Activated gamma-delta T cell (primary cell): Measurements from ENCODE around the gene ASIC4.

Experiments
- DNase-seq: peaks from one replicate; lab custom pipeline; 2025; lab: John Stamatoyannopoulos, UW

The ASIC4 gene

DNA sequence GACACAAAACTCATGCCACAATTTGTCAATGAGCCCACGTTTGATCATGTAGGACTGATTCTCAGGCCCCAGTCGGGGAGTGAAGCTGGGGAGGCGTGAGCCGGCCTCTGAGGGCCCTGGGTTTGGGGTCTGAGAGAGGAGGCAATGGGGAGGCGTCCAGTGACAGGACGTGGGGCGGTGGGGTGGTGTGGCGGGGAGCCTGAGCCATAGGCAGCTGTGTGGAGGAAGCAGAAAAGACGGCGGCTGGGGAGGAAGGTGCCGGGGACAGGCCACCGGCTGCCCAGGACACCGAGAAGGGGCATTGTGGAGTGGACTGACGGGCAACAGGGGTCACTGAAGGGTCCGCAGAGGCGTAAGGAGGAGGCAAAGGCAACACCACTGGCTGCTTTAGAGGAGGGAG lies 22.1 kb downstream of the ASIC4 start:
- DNase-seq: no peak

DNA sequence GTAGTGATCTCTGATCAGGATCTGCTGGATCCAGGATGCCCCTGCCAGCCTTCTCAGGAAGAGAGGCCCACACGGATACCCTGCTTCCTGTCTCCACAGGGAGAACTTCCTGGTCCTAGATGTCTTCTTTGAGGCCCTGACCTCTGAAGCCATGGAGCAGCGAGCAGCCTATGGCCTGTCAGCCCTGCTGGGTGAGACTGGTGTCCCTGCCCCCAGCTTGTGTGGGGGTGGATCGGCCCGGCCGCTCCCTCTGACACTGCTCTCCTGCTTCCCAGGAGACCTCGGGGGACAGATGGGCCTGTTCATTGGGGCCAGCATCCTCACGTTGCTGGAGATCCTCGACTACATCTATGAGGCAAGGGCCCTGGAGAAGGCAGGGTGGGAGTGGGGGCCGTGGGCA lies 22.7 kb downstream of the ASIC4 start:
- no peak for DNase-seq

DNA sequence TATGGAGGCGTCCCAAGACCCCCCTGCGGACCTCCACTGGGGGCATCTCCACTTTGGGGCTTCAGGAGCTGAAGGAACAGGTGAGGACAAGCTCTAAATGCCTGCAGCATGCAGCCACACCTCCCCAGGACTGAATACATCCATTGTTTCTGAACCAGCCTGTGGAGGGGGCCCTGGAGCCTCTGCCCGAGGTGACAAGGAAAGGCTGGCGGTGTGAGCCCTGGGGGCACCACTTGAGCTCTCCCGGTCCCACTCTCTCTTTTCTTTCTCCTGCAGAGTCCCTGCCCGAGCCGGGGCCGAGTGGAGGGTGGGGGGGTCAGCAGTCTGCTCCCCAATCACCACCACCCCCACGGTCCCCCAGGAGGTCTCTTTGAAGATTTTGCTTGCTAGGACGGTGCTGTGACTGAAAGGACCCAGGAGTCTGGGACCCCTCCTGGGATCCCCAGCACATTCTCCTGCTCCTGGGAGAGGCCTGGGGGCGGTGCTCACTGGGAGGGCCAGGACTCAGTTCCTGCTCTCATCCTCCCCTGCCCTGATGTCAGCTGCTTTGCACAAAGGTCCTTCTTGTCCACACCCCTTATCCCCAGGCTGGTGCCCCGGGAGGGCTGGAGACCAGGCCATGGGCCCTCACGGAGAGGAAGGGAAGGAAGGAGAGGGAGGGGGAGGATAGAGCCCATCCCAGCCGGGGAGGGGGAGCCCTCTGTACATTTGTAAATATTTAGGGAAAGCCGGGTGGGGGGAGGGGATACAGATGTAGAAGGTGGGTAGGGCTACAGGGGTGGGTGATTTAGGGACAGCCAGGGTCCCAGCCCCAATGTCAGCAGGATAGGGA lies 23.6 kb downstream of the ASIC4 start:
- no peak for DNase-seq

DNA sequence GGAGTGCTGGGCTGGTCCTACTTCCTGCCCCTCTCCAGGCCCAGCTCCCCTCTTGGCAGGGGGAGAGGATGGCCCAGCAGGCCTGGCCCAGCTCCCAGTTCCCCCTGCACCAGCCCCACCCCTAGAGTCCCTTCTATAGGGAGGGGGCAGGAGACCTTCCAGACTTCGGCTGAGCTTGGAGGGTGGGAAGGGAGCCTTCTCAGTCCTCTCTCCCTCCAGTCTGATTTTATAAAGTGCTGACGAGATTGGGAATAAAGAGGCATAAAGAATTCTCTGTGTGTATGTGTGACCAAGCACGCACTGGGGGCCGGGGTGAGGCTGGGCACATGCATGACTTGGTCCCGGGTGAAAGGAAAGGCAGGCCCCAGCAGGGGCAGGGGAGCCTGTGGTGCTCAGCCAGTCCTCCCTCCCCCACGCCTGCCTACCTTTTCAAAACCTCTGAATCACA lies 24.2 kb downstream of the ASIC4 start:
- DNase-seq: no peak

DNA sequence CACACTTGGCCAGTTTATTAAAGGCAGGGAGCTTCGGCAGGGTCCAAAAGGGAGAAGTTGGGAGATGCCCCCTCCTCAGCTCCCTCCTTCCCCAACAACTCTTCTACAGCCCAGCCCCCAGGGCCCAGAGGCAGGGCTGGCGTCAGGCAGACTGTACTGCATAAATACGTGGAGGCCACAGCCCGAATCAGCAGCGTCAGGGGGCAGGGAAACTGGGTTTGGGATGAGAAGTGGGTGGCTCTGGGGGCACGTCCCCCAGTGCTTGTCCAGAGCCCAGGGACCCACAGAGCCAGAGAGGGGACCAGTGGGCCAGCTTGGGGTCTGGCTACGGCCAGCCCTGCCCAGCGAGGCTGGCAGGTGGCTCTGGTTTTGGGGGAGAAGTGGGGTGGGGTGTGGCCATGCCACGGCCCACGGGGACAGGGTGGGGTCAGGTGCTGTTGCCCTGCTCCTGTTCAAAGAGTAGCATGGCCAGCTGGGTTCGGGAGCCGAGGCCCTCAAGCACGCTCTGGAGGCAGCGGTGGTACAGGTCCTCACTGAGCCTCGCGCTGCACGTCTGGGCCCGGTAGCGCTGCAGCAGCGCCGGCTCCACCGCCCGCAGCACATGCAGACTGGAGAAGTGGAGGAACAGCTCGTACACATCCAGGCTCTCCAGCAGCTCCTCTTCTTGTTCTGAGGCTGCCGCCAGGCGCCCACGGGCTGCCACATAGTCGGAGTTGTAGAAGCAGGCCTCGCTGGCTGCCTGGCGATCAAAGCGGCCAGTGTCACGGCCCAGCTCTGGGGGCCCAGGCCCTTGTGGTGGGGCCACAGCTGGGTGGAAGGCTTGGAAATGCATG lies 24.9 kb downstream of the ASIC4 start:
- DNase-seq: no peak

DNA sequence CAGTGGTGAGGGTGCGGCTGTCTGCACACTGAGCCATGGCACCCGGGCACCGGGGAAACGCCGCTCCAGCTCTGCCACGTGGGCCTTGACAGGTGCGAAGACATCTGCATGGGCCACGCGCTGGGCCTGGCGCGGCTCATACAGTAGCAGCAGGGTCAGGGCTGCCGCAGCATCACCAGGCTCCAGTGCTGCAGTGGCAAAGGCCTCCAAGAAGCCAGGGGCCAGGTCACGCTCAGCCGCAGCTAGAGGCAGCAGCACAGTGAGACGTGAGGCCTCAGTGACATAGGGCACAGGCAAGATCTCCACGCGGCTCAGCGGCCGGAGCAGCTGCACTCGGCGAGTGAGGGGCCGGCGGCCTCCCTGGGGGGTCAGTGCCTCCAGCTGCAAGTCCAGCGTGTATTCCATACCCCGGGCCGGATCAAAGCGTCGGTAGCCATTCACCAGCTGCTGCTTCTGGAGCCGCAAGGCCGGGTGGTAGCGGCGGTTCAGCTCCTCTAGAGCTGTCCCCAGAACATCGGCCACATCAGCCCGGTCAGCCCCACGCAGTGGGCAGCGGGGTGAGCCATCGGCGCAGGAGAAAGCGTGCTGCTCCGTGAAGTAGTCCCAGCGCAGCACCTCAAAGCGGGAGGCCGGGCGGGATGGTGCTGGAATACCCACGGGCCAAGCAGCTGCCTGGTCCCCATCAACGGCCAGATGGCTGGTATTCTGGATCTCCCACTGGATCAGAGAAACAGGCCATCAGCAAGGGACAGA lies 25.8 kb downstream of the ASIC4 start:
- DNase-seq: no peak

DNA sequence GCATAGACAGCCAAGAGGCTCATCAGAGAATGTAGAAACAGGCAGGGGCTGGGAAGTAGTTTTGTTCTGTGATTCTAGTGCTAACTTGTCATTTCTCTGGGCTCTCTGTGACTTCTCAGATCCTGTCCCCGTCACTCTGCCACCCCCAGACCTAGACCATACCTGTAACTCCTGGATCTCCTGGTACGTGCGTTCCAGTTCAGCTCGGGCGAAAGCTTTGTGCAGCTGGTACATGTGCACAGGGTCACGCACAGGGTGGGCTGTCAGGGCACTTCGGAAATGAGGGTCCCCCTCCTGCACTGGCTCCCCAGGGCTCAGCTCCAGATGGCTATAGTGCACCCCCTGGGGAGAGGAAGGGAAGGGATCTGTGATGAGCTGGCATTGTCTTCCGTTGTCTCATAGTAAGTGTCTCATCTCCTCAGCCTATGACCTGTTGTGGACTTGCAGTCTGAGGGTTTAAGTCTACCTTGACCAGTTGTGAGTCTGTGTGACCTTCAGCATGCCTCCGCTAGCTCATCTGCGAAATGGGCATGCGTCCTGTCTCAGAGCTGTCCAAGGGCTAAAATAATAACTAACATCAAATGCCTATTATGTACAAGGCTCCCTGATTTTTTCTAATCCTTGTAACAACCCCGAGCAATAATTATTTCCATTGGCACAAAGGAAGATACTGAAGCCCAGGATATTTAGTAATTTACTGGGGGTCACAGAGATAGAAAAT lies 26.7 kb downstream of the ASIC4 start:
- no peak for DNase-seq

DNA sequence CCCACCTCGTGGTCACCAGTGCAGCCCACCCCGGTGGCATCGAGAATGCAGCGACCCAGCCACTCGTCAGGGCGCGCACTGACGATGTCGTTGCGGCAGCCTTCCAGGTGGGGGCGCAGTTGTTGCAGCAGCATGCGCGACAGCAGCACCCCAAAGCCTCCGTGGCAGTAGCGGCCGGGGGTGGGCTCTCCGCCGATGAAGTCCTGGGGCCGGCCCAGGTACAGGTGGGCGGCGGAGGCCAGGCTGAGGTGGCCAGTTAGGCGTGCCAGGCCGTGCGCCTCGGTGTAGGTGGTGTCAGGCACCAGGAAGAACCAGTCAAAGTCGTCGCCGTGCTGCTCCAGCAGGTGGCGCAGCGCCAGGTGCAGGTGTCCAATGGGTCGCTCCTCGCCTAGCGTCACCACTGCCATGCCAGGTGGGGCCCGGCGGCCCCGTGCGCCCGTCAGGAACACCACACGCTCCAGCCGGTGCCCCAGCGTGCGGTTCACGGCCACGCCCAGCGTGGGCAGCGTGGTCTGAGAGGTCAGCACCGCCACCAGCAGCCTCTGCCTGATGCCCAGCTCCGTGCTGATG lies 27.4 kb downstream of the ASIC4 start:
- DNase-seq: peak; percentile 71

DNA sequence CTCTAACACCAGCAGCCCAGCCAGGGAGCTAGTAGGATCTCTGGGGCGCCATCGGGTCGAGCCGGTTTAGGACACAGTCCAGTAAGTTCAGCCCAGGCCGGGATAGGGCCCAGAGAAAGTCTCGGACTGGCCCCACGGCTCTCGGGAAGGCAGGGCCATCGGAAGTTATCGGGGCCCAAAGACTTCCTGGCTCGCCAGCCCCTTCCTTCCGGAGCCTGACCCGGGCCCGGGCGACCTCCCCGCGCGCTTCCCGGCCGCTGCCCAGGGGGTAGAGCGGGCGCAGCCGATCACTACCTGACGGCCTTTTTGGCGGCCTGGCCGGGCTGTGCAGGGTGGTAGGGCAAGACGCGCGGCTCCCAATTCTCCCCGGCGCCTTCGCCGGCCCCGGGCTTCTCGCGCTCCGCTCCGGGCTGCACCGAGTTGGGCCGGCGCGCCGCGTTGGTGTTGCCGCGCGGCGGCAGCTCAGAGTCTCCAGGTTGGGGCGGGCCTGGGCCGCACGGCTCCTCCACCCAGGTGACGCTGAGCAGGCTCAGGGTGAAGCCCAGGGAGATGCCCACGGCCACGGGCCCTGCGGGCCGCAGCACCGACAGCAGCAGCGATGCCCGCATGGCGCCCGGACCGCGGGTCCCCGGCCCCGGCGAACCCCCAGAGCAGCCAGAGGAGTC lies 28.8 kb downstream of the ASIC4 start:
- no peak for DNase-seq

DNA sequence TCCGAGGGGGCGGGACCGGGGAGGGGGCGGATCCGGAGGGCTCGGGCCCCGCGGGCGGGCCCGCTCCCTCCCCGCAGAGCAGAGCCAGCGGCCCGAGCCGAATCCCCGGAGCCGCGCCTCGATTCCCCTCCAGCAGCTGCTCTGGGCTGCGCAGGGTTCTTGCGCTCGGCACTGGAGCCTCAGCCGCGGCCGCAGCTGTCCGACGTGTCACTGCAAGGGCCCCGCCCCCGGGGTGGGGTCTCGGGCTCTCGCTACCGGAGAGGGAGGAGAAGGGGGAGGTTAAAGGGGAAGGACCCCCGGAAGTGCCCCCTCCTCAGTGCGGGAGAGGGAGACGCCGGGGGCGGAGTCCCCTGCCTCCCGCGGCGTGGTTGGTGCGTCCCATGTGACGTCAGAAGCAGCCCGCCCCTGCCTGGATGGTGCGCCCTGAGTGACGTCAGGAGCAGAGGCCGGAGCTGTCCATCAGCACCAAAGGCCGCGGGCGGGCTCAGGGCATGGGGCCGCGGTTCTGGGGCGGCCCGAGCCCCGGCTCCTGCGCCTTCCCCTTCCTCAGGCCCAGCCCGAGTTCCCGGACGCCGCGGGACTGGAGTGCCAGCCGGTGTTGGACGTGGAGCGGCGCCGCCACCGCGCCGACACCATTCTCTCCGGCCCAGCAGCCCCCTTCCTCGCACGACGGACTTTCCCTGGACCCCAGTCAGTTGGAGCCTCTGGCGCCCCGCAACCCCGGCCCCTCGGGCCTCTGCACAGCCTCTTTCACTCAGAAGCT lies 29.5 kb downstream of the ASIC4 start, which contains the start of the genes CHPF and TMEM198:
TSS of gene CHPF (minus strand) at position 214 of the 763 bp plus-strand sequence. CDS start 271 bp downstream, outside the sequence.
TSS of gene TMEM198 (plus strand) at position 433 of the 763 bp plus-strand sequence. CDS start 700 bp downstream, outside the sequence.
- peak; percentile 86 for DNase-seq

DNA sequence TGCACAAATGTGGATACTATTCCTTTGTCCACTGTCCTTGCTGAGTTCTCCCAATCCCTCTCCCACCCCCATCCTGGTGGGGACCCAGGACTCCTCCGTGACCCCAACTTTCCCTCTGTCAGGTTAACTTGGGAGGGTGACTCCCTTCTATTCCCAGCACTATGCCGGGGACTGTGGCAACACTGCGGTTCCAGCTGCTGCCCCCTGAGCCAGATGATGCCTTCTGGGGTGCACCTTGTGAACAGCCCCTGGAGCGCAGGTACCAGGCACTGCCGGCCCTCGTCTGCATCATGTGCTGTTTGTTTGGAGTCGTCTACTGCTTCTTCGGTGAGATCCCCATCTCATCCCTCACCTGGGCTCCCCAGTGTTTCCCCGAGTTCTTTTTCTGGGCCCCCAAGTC lies 30.3 kb downstream of the ASIC4 start:
- no peak for DNase-seq

DNA sequence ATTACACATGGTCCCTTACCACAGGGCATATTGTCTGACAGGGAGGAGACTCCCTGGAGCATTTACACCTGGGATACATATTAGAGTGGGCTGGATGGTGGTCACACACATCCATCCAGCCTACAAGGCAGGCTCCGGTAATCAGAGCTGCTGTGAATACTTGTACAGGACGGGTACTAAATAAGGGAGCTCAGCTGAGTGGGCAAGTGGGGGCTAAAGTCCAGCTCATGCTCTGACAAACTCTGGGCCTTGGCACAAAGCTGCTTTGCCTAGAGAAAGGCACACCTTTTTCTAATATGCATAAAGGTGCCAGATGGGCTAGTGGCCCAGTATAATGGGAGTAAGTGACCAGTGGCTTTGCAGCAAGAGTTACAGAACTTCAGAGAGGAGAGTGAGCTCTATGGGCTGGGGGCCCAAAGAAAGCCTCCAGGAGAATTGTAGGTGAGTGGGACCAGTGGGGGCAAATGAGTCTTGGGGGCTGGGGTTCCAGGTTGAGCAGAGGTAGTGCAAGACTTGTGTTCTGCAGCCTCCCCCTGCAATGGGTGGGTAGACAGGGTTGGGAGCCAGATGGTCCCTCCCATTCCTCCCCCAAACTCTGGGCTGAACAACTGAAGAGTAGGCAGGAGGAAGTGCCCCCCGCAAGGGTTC lies 31.1 kb downstream of the ASIC4 start:
- no peak for DNase-seq

DNA sequence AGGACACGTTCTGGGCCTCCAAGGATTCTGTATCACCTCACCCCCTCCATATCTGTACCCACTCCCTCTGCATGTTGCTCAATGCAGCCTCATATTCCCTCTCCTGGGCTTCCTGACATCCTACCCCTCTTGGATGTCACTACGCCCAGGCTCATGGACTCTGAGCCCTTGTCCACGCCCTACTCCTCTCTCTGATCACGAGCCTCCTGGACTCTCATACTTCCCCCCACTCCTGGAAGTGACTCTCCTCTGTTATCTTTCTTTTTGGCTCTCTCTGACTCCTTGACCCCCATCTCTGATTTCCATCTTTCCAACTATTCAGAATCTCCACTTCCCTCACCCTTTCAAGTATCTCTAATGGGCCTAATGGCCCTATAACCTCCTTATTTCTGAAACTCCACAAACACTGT lies 31.7 kb downstream of the ASIC4 start:
- DNase-seq: no peak

DNA sequence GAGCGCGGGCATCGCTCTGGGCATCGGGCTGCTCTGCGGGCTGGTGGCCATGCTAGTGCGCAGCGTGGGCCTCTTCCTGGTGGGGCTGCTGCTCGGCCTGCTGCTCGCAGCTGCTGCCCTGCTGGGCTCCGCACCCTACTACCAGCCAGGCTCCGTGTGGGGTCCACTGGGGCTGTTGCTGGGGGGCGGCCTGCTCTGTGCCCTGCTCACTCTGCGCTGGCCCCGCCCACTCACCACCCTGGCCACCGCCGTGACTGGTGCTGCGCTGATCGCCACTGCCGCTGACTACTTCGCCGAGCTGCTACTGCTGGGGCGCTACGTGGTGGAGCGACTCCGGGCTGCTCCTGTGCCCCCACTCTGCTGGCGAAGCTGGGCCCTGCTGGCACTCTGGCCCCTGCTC lies 33.3 kb downstream of the ASIC4 start:
- no peak for DNase-seq

DNA sequence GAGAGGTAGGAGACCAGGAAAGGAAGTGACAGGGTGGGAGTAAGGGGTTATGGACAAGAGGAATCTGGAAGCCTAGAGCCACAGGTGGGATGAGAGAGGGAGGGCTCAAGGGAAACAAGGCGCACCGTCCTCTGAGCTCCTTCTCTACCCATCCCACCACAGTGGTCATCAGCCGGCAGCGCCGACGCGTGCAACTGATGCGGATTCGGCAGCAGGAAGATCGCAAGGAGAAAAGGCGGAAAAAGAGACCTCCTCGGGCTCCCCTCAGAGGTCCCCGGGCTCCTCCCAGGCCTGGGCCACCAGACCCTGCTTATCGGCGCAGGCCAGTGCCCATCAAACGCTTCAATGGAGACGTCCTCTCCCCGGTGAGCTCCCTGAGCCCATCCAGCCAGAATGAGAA lies 34.7 kb downstream of the ASIC4 start:
- DNase-seq: no peak

DNA sequence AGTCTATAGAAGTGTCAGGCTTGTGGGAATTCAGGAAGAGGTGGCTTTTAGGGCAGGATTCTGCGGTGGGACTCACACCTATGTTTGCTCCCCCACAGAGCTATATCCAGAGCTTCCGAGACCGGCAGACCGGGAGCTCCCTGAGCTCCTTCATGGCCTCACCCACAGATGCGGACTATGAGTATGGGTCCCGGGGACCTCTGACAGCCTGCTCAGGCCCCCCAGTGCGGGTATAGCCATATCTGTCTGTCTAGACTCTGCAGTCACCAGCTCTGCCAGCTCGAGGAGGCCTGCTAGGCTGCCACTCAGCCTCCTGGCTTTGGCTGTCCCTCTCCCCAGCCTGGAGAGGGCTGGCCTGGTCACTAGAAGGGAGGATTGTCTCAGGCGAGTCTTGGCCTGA lies 35.3 kb downstream of the ASIC4 start:
- no peak for DNase-seq

DNA sequence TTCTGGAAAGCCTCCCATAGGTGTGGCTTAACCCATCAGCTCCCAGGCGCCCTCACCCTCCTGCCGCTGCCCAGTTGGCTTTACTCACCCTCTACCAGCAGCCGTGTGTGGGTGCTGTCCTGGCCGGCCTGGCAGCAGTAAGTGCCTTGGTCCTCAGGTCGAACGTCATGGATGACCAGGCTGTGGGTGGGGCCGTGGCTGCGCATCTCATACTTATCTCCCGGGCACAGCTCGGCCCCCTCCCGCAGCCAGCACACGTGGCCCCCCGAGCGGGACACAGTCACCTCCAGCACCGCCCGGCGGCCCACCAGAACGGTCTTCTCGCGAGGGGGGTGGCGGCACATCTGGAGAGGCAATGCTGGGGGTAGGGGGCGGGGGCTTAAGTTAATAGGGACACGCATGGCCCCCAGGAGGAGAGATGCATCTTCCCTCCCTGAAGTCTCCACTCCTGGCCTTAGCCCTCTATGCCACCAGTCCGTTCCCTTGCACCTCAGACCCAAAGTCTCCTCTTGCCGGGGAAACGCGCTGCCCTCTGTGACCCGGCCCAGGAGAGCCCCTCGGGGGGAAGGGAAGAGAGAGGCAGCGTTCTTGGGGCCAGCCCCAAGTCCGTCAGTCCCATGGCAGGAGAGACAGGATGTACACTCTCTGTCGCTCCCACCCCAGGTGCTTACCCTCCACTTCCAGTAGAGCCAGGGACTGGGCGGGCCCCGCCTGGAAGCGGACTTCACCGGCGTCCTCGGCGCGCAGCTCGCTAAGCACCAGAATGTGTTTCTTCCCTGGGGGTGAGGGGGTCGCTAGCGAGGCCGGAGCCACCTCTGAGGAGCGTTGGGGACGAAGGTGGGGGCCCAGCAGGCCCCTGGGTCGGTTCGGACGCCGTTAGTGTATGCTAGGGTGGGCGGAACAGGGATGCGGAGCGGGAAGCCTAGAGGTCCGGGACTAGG lies 37.4 kb downstream of the ASIC4 start:
- no peak for DNase-seq
